Dendritic cell treated with granulocyte-macrophage colony-stimulating factor and Interleukin-4, amounts not matched to agents 40 ng/mL and 50 ng/mL, for 4 days (primary cell): Measurements from ENCODE around the gene MRPL32.

Experiments
- H3K27ac Mint-ChIP-seq: one replicate; pipeline ENCODE4 v1.8.0; 2022; ENCODE audit warnings: mild to moderate bottlenecking, mixed read lengths
- H3K27me3 Mint-ChIP-seq: one replicate; pipeline ENCODE4 v1.8.0; 2022; ENCODE audit warnings: mild to moderate bottlenecking, mixed read lengths
- H3K36me3 Mint-ChIP-seq: one replicate; pipeline ENCODE4 v1.8.0; 2022; ENCODE audit warnings: low read depth, mixed read lengths
- H3K4me1 Mint-ChIP-seq: one replicate; pipeline ENCODE4 v1.8.0; 2022; ENCODE audit warnings: low read depth, mixed read lengths
- H3K4me3 Mint-ChIP-seq: one replicate; pipeline ENCODE4 v1.8.0; 2022; ENCODE audit warnings: mild to moderate bottlenecking, moderate library complexity, mixed read lengths
- H3K9me3 Mint-ChIP-seq: one replicate; pipeline ENCODE4 v1.8.0; 2022; ENCODE audit warnings: mixed read lengths
- intact Hi-C: fragments of 100-400 bp; cut with micrococcal nuclease; formaldehyde crosslinking; loops from one replicate; pipeline ENCODE4 v1.15.0; 2022

MRPL32 gene

GRCh38 chr7:42934291-42934690, 2.1 kb downstream of the MRPL32 start:
- no peak overlapping the region for H3K4me3 Mint-ChIP-seq
- H3K27me3 Mint-ChIP-seq = no peaks in the 10 kb centered on the region
- no peak overlapping the region for H3K27ac Mint-ChIP-seq
- intact Hi-C loops = loop anchor here (10.0 kb wide), 1 partner anchor 791 kb away; the partner anchor contains the start of gene COA1
- H3K36me3 Mint-ChIP-seq = peaks cover 51% of the 10 kb centered on the region
- H3K4me1 Mint-ChIP-seq = peaks cover 28% of the 10 kb centered on the region
- H3K9me3 Mint-ChIP-seq = no peaks in the 10 kb centered on the region

GRCh38 chr7:42935861-42936260, 3.7 kb downstream of the MRPL32 start:
- no peak overlapping the region for H3K4me3 Mint-ChIP-seq
- H3K27ac Mint-ChIP-seq = no peak overlapping the region
- peaks cover 12% of the 10 kb centered on the region for H3K4me1 Mint-ChIP-seq
- H3K36me3 Mint-ChIP-seq = peaks cover 51% of the 10 kb centered on the region
- H3K27me3 Mint-ChIP-seq = no peaks in the 10 kb centered on the region
- intact Hi-C loops = loop anchor here (10.0 kb wide), 1 partner anchor 789 kb away; the partner anchor contains the start of gene COA1
- no peaks in the 10 kb centered on the region for H3K9me3 Mint-ChIP-seq

GRCh38 chr7:42939457-42940240, 7.5 kb downstream of the MRPL32 start:
- Mint-ChIP-seq H3K36me3 (peaks cover 37% of the 10 kb centered on the region), H3K27me3 (no peaks in the 10 kb centered on the region), H3K4me1 (no peaks in the 10 kb centered on the region), H3K27ac (no peak overlapping the region), H3K4me3 (no peak overlapping the region), H3K9me3 (no peaks in the 10 kb centered on the region)
- intact Hi-C loops = loop anchor here (5.0 to 10.0 kb wide), 3 partner anchors 498 to 785 kb away; partner anchors contain the start of gene COA1

- Mint-ChIP-seq H3K36me3 (peaks cover 24% of the 10 kb centered on the region), H3K27ac (no peak overlapping the region), H3K4me3 (no peak overlapping the region), H3K27me3 (no peaks in the 10 kb centered on the region), H3K4me1 (peaks cover 6% of the 10 kb centered on the region), H3K9me3 (no peaks in the 10 kb centered on the region)
- intact Hi-C loops = loop anchor here (1.0 to 10.0 kb wide), 3 partner anchors 320 to 764 kb away; no protein-coding TSS in a partner anchor
Observed at GRCh38 chr7:42940985-42941847, 9.0 kb downstream of the MRPL32 start.

- peak overlapping the region; percentile 46 for H3K4me3 Mint-ChIP-seq
- no peak overlapping the region for H3K27ac Mint-ChIP-seq
Observed at GRCh38 chr7:42945821-42946626, 13.8 kb downstream of the MRPL32 start.

GRCh38 chr7:42946627-42946950, 14.4 kb downstream of the MRPL32 start:
- H3K27me3 Mint-ChIP-seq = no peaks in the 10 kb centered on the region
- H3K4me1 Mint-ChIP-seq = peaks cover 7% of the 10 kb centered on the region
- no peak overlapping the region for H3K27ac Mint-ChIP-seq
- intact Hi-C loops = loop anchor here (10.0 kb wide), 1 partner anchor 758 kb away; no protein-coding TSS in a partner anchor
- no peak overlapping the region for H3K4me3 Mint-ChIP-seq
- no peaks in the 10 kb centered on the region for H3K9me3 Mint-ChIP-seq
- H3K36me3 Mint-ChIP-seq = no peaks in the 10 kb centered on the region

More at GRCh38 chr7:42945821-42946626, 13.8 kb downstream of the MRPL32 start:
- H3K36me3 Mint-ChIP-seq = no peaks in the 10 kb centered on the region
- H3K27me3 Mint-ChIP-seq = no peaks in the 10 kb centered on the region
- no peaks in the 10 kb centered on the region for H3K9me3 Mint-ChIP-seq
- intact Hi-C loops = loop anchor here (10.0 kb wide), 1 partner anchor 759 kb away; no protein-coding TSS in a partner anchor
- peaks cover 7% of the 10 kb centered on the region for H3K4me1 Mint-ChIP-seq

- H3K4me1 Mint-ChIP-seq = peaks cover 7% of the 10 kb centered on the region
- H3K36me3 Mint-ChIP-seq = no peaks in the 10 kb centered on the region
- H3K27ac Mint-ChIP-seq = no peak overlapping the region
- H3K9me3 Mint-ChIP-seq = no peaks in the 10 kb centered on the region
- no peaks in the 10 kb centered on the region for H3K27me3 Mint-ChIP-seq
- intact Hi-C loops = loop anchor here (10.0 kb wide), 1 partner anchor 757 kb away; no protein-coding TSS in a partner anchor
- no peak overlapping the region for H3K4me3 Mint-ChIP-seq
Observed at GRCh38 chr7:42947521-42947920, 15.3 kb downstream of the MRPL32 start.

GRCh38 chr7:42950417-42950816, 18.2 kb downstream of the MRPL32 start:
- Mint-ChIP-seq H3K36me3 (no peaks in the 10 kb centered on the region), H3K9me3 (no peaks in the 10 kb centered on the region), H3K27me3 (no peaks in the 10 kb centered on the region), H3K4me3 (no peak overlapping the region), H3K4me1 (peaks cover 7% of the 10 kb centered on the region), H3K27ac (no peak overlapping the region)
- intact Hi-C loops = no loop called here

GRCh38 chr7:42952328-42952727, 20.2 kb downstream of the MRPL32 start:
- Mint-ChIP-seq H3K27me3 (no peaks in the 10 kb centered on the region), H3K9me3 (peaks cover 6% of the 10 kb centered on the region), H3K4me3 (no peak overlapping the region), H3K27ac (no peak overlapping the region), H3K4me1 (no peaks in the 10 kb centered on the region), H3K36me3 (no peaks in the 10 kb centered on the region)
- intact Hi-C loops = no loop called here

- no peaks in the 10 kb centered on the region for H3K27me3 Mint-ChIP-seq
- no peak overlapping the region for H3K4me3 Mint-ChIP-seq
- H3K27ac Mint-ChIP-seq = no peak overlapping the region
- intact Hi-C loops = no loop called here
- H3K9me3 Mint-ChIP-seq = peaks cover 9% of the 10 kb centered on the region
- no peaks in the 10 kb centered on the region for H3K4me1 Mint-ChIP-seq
- H3K36me3 Mint-ChIP-seq = no peaks in the 10 kb centered on the region
Observed at GRCh38 chr7:42953994-42954393, 21.8 kb downstream of the MRPL32 start.

GRCh38 chr7:42956062-42956461, 23.9 kb downstream of the MRPL32 start:
- no peaks in the 10 kb centered on the region for H3K4me1 Mint-ChIP-seq
- intact Hi-C loops = no loop called here
- peaks cover under 1% of the 10 kb centered on the region for H3K27me3 Mint-ChIP-seq

GRCh38 chr7:42959549-42959948, 27.4 kb downstream of the MRPL32 start:
- intact Hi-C loops = no loop called here
- no peak overlapping the region for H3K27ac Mint-ChIP-seq
- H3K9me3 Mint-ChIP-seq = peaks cover 9% of the 10 kb centered on the region
- no peaks in the 10 kb centered on the region for H3K4me1 Mint-ChIP-seq
- H3K27me3 Mint-ChIP-seq = peaks cover 3% of the 10 kb centered on the region
- H3K4me3 Mint-ChIP-seq = no peak overlapping the region
- H3K36me3 Mint-ChIP-seq = no peaks in the 10 kb centered on the region

More at GRCh38 chr7:42956062-42956461, 23.9 kb downstream of the MRPL32 start:
- peaks cover 9% of the 10 kb centered on the region for H3K9me3 Mint-ChIP-seq
- no peak overlapping the region for H3K27ac Mint-ChIP-seq
- no peak overlapping the region for H3K4me3 Mint-ChIP-seq
- no peaks in the 10 kb centered on the region for H3K36me3 Mint-ChIP-seq

GRCh38 chr7:42960762-42961161, 28.6 kb downstream of the MRPL32 start:
- Mint-ChIP-seq H3K36me3 (no peaks in the 10 kb centered on the region), H3K27me3 (peaks cover 4% of the 10 kb centered on the region), H3K9me3 (peaks cover 9% of the 10 kb centered on the region), H3K4me1 (no peaks in the 10 kb centered on the region), H3K27ac (no peak overlapping the region), H3K4me3 (no peak overlapping the region)
- intact Hi-C loops = no loop called here
